ENCODE data around the gene CLBA1.

The CLBA1 gene

GRCh38 chr14:105005929-105006830 is 20.6 kb downstream of the CLBA1 start:
- no peak for DNase-seq (ENCODE audit: low read depth)

GRCh38 chr14:105006831-105007592 is 21.4 kb downstream of the CLBA1 start:
- no peak for DNase-seq (ENCODE audit: low read depth)

GRCh38 chr14:105007593-105008264 is 22.1 kb downstream of the CLBA1 start:
- no peak for DNase-seq (ENCODE audit: low read depth)

- DNase-seq (ENCODE audit: low read depth): no peak
Measured at GRCh38 chr14:105010106-105010505, 24.5 kb downstream of the CLBA1 start.

GRCh38 chr14:105010891-105011291 is 25.3 kb downstream of the CLBA1 start:
- DNase-seq (ENCODE audit: low read depth): no peak

GRCh38 chr14:105011312-105011990 is 25.9 kb downstream of the CLBA1 start:
- DNase-seq (ENCODE audit: low read depth): no peak

- no peak for DNase-seq (ENCODE audit: low read depth)
Measured at GRCh38 chr14:105012171-105012985, 26.8 kb downstream of the CLBA1 start.

- DNase-seq (ENCODE audit: low read depth): no peak
Measured at GRCh38 chr14:105013150-105013785, 27.7 kb downstream of the CLBA1 start.

- no peak for DNase-seq (ENCODE audit: low read depth)
Measured at GRCh38 chr14:105014032-105014431, 28.4 kb downstream of the CLBA1 start.

GRCh38 chr14:105014631-105015030 is 29.0 kb downstream of the CLBA1 start:
- DNase-seq (ENCODE audit: low read depth): no peak

GRCh38 chr14:105015242-105015641 is 29.7 kb downstream of the CLBA1 start:
- no peak for DNase-seq (ENCODE audit: low read depth)

- DNase-seq (ENCODE audit: low read depth): no peak
Measured at GRCh38 chr14:105015905-105016304, 30.3 kb downstream of the CLBA1 start.

- DNase-seq (ENCODE audit: low read depth): no peak
Measured at GRCh38 chr14:105018414-105018813, 32.8 kb downstream of the CLBA1 start.

GRCh38 chr14:105019861-105020814 is 34.5 kb downstream of the CLBA1 start:
- DNase-seq (ENCODE audit: low read depth): no peak

- no peak for DNase-seq (ENCODE audit: low read depth)
Measured at GRCh38 chr14:105020815-105021655, 35.4 kb downstream of the CLBA1 start, which contains the start of gene CDCA4. Gene CDCA4 (minus strand): TSS chr14:105021083. CDS start chr14:105011929, 9,154 bp downstream.

- no peak for DNase-seq (ENCODE audit: low read depth)
Measured at GRCh38 chr14:105021656-105022275, 36.2 kb downstream of the CLBA1 start.

GRCh38 chr14:105022276-105022670 is 36.7 kb downstream of the CLBA1 start:
- DNase-seq (ENCODE audit: low read depth): no peak

GRCh38 chr14:105023144-105023543 is 37.6 kb downstream of the CLBA1 start:
- no peak for DNase-seq (ENCODE audit: low read depth)

Measured in non-pigmented ciliary epithelial cell (primary cell).